Measurements from ENCODE around the gene IFT27.

The IFT27 gene

GRCh38 chr22:36727927-36728488 lies 47.9 kb downstream of the IFT27 start:
- in situ Hi-C loops (cut with MboI; ENCODE audit: low sequenced_read_pairs), result no loop called here

- in situ Hi-C loops (cut with MboI; ENCODE audit: low sequenced_read_pairs), result no loop called here
Observed at GRCh38 chr22:36727110-36727509, 48.8 kb downstream of the IFT27 start.

- in situ Hi-C loops (cut with MboI; ENCODE audit: low sequenced_read_pairs), result no loop called here
Observed at GRCh38 chr22:36726007-36726380, 49.9 kb downstream of the IFT27 start.

- in situ Hi-C loops (cut with MboI; ENCODE audit: low sequenced_read_pairs), result no loop called here
Observed at GRCh38 chr22:36725366-36726006, 50.4 kb downstream of the IFT27 start.

GRCh38 chr22:36724836-36725235 lies 51.1 kb downstream of the IFT27 start:
- in situ Hi-C loops (cut with MboI; ENCODE audit: low sequenced_read_pairs), result no loop called here

GRCh38 chr22:36722055-36722454 lies 53.9 kb downstream of the IFT27 start:
- in situ Hi-C loops (cut with MboI; ENCODE audit: low sequenced_read_pairs), result no loop called here

GRCh38 chr22:36715647-36716046 lies 60.3 kb downstream of the IFT27 start:
- in situ Hi-C loops (cut with MboI; ENCODE audit: low sequenced_read_pairs), result no loop called here

- in situ Hi-C loops (cut with MboI; ENCODE audit: low sequenced_read_pairs), result no loop called here
Observed at GRCh38 chr22:36714110-36714509, 61.8 kb downstream of the IFT27 start.

GRCh38 chr22:36713436-36713835 lies 62.5 kb downstream of the IFT27 start:
- in situ Hi-C loops (cut with MboI; ENCODE audit: low sequenced_read_pairs), result no loop called here

All from HL-60/S4 (cell line).